ENCODE results near the gene PSMC3.

PSMC3 gene

GRCh38 chr11:47377571-47378009, 48.6 kb downstream of the PSMC3 start:
- H3K27ac ChIP-seq (ENCODE audit: poor library complexity, severe bottlenecking) = no peak overlapping the region
- no peaks in the 10 kb centered on the region for H3K4me1 ChIP-seq (ENCODE audit: insufficient read depth, poor library complexity, severe bottlenecking)
- H3K9me3 ChIP-seq (ENCODE audit: severe bottlenecking) = no peaks in the 10 kb centered on the region

GRCh38 chr11:47376525-47377371, 49.5 kb downstream of the PSMC3 start:
- Histone ChIP-seq H3K27ac (ENCODE audit: poor library complexity, severe bottlenecking) (no peak overlapping the region), H3K27me3 (ENCODE audit: insufficient read depth, poor library complexity, severe bottlenecking) (no peaks in the 10 kb centered on the region), H3K36me3 (ENCODE audit: low read depth) (no peaks in the 10 kb centered on the region), H3K4me1 (ENCODE audit: insufficient read depth, poor library complexity, severe bottlenecking) (no peaks in the 10 kb centered on the region), H3K9me3 (ENCODE audit: severe bottlenecking) (no peaks in the 10 kb centered on the region), H3K4me3 (ENCODE audit: severe bottlenecking) (no peak overlapping the region)
- ATAC-seq (ENCODE audit: low read depth) (0 out of 3 replicates have a peak, but pooled peaks have one; percentile 12), DNase-seq (ENCODE audit: low spot score) (no peak)
- TF ChIP-seq CTCF (IDR thresholded peaks at IDR 0.05; ENCODE audit: poor library complexity, severe bottlenecking) = no peak

More at GRCh38 chr11:47377571-47378009, 48.6 kb downstream of the PSMC3 start:
- Histone ChIP-seq H3K4me3 (ENCODE audit: severe bottlenecking) (no peak overlapping the region), H3K27me3 (ENCODE audit: insufficient read depth, poor library complexity, severe bottlenecking) (no peaks in the 10 kb centered on the region), H3K36me3 (ENCODE audit: low read depth) (no peaks in the 10 kb centered on the region)
- no peak for TF ChIP-seq CTCF (IDR thresholded peaks at IDR 0.05; ENCODE audit: poor library complexity, severe bottlenecking)
- ATAC-seq (ENCODE audit: low read depth) (no peak), DNase-seq (ENCODE audit: low spot score) (peak; percentile 55)

GRCh38 chr11:47376107-47376524, 50.1 kb downstream of the PSMC3 start:
- no peak overlapping the region for H3K27ac ChIP-seq (ENCODE audit: poor library complexity, severe bottlenecking)
- H3K4me1 ChIP-seq (ENCODE audit: insufficient read depth, poor library complexity, severe bottlenecking) = no peaks in the 10 kb centered on the region
- DNase-seq (ENCODE audit: low spot score) = no peak
- H3K4me3 ChIP-seq (ENCODE audit: severe bottlenecking) = no peak overlapping the region
- TF ChIP-seq CTCF (IDR thresholded peaks at IDR 0.05; ENCODE audit: poor library complexity, severe bottlenecking) = no peak
- no peak for ATAC-seq (ENCODE audit: low read depth)
- H3K9me3 ChIP-seq (ENCODE audit: severe bottlenecking) = no peaks in the 10 kb centered on the region
- no peaks in the 10 kb centered on the region for H3K36me3 ChIP-seq (ENCODE audit: low read depth)
- H3K27me3 ChIP-seq (ENCODE audit: insufficient read depth, poor library complexity, severe bottlenecking) = no peaks in the 10 kb centered on the region

- no peak overlapping the region for H3K27ac ChIP-seq (ENCODE audit: poor library complexity, severe bottlenecking)
- DNase-seq (ENCODE audit: low spot score) (no peak), ATAC-seq (ENCODE audit: low read depth) (no peak)
- H3K4me1 ChIP-seq (ENCODE audit: insufficient read depth, poor library complexity, severe bottlenecking) = no peaks in the 10 kb centered on the region
- H3K36me3 ChIP-seq (ENCODE audit: low read depth) = no peaks in the 10 kb centered on the region
- TF ChIP-seq CTCF (IDR thresholded peaks at IDR 0.05; ENCODE audit: poor library complexity, severe bottlenecking) = no peak
- no peaks in the 10 kb centered on the region for H3K27me3 ChIP-seq (ENCODE audit: insufficient read depth, poor library complexity, severe bottlenecking)
- H3K4me3 ChIP-seq (ENCODE audit: severe bottlenecking) = no peak overlapping the region
- H3K9me3 ChIP-seq (ENCODE audit: severe bottlenecking) = no peaks in the 10 kb centered on the region
Observed at GRCh38 chr11:47375546-47376085, 50.6 kb downstream of the PSMC3 start.

- no peaks in the 10 kb centered on the region for H3K4me1 ChIP-seq (ENCODE audit: insufficient read depth, poor library complexity, severe bottlenecking)
- TF ChIP-seq CTCF (IDR thresholded peaks at IDR 0.05; ENCODE audit: poor library complexity, severe bottlenecking) = no peak
- no peak overlapping the region for H3K27ac ChIP-seq (ENCODE audit: poor library complexity, severe bottlenecking)
- H3K9me3 ChIP-seq (ENCODE audit: severe bottlenecking) = no peaks in the 10 kb centered on the region
- H3K27me3 ChIP-seq (ENCODE audit: insufficient read depth, poor library complexity, severe bottlenecking) = no peaks in the 10 kb centered on the region
- DNase-seq (ENCODE audit: low spot score) (no peak), ATAC-seq (ENCODE audit: low read depth) (no peak)
- no peaks in the 10 kb centered on the region for H3K36me3 ChIP-seq (ENCODE audit: low read depth)
- H3K4me3 ChIP-seq (ENCODE audit: severe bottlenecking) = no peak overlapping the region
Observed at GRCh38 chr11:47375020-47375419, 51.2 kb downstream of the PSMC3 start.
